Right cardiac atrium (tissue), 5 donors: ENCODE data around the gene KRTAP1-1. TPM values are rescaled to one million over a fixed set of nuclear protein-coding genes. Genes with fewer than 3 reads are reported as not detected.

Experiments used
- ATAC-seq, 2 donors: fragments of 200-7000 bp; cut with Tn5 transposase; one replicate each; pipeline versions ENCODE4 v1.8.0 to v1.9.1; 2020; ENCODE audit warnings: moderate library complexity in 2 of 2, mild to moderate bottlenecking in 1 of 2
- DNase-seq, 3 donors: peaks; one replicate each; pipeline ENCODE4 v3.0.0-alpha.2; 2020
- H3K27ac ChIP-seq: one replicate; pipeline ENCODE4 v1.5.1; 2013; ENCODE audit warnings: mild to moderate bottlenecking, low read length, control low read depth, moderate library complexity
- H3K27me3 ChIP-seq: one replicate; pipeline ENCODE4 v1.6.1; 2013; ENCODE audit not compliant: control insufficient read depth, insufficient read depth
- H3K4me1 ChIP-seq: one replicate; pipeline ENCODE4 v1.6.1; 2013; ENCODE audit warnings: low read length; ENCODE audit not compliant: control insufficient read depth, insufficient read depth
- H3K4me3 ChIP-seq: one replicate; pipeline ENCODE4 v1.5.1; 2013; ENCODE audit warnings: low read length, control low read depth
- H3K9me3 ChIP-seq: one replicate; pipeline ENCODE4 v1.6.1; 2013; ENCODE audit warnings: low read length; ENCODE audit not compliant: control insufficient read depth
- WGBS: extraction: QIAGEN DNeasy Blood & Tissue Kit; methylation state at CpG from one replicate; pipeline ENCODE4 v1.1.7; 2013; 5-methylcytosine and 5-hydroxymethylcytosine counted together
- intact Hi-C, 4 donors: fragments of 100-400 bp; cut with DNase I; formaldehyde crosslinking; loops; one replicate each; pipeline versions ENCODE4 v1.11.0 to v1.14.0; 2022 to 2023
- polyA plus RNA-seq: library from polyadenylated mRNA; stranded (reverse); fragments of 200-250 nt; gene quantifications from one replicate; pipeline ENCODE4 v1.2.3, GENCODE V29; 2013
- total RNA-seq, 4 donors: library from RNA; stranded (reverse); fragmentation: NEBNext Ultra II Directional; extraction: Animal tissue kit (Norgen Biotek cat#: 25700); gene quantifications; one replicate each; pipeline ENCODE4 v1.2.1, GENCODE V29; 2021
- donor health status: healthy with polysubstance abuse.
- donor health status: DM: no; HTN: yes; CAD: no.
- donor health status: DM: no; HTN: no; CAD: no.
- donor health status: DM: no; HTN: yes; CAD: no; lungs with severe emphysema.
- donor health status: DM: yes; HTN: yes; CAD: no.

The KRTAP1-1 gene
- total and polyA plus RNA-seq, 5 donors, result not detected

GRCh38 chr17:40993084-40993483 is 48.2 kb downstream of the KRTAP1-1 start:
- 96% methylated on average over 2 of the region's 2 CpGs for WGBS
- Histone ChIP-seq H3K27ac (no peak overlapping the region), H3K4me1 (no peaks in the 10 kb centered on the region), H3K4me3 (no peak overlapping the region), H3K9me3 (no peaks in the 10 kb centered on the region), H3K27me3 (no peaks in the 10 kb centered on the region)
- ATAC-seq (no peak), DNase-seq (no peak)
- intact Hi-C loops, result no loop called here

GRCh38 chr17:40992666-40993065 is 48.6 kb downstream of the KRTAP1-1 start:
- Histone ChIP-seq H3K27ac (no peak overlapping the region), H3K27me3 (no peaks in the 10 kb centered on the region), H3K4me3 (no peak overlapping the region), H3K4me1 (no peaks in the 10 kb centered on the region), H3K9me3 (no peaks in the 10 kb centered on the region)
- ATAC-seq (no peak), DNase-seq (no peak)
- 84% methylated on average over 3 of the region's 3 CpGs for WGBS
- intact Hi-C loops, result no loop called here

Other genes with a start within 250 kb of the KRTAP1-1 start
Only the 30 nearest of the 37 such genes appear.
- not detected for gene KRT12, start 174.2 kb downstream of the KRTAP1-1 start, total RNA-seq
- gene KRT12, start 174.2 kb downstream of the KRTAP1-1 start, polyA plus RNA-seq, result not detected
- not detected for gene KRT20, start 156.2 kb downstream of the KRTAP1-1 start, total RNA-seq
- 0.14 TPM for gene KRT20, start 156.2 kb downstream of the KRTAP1-1 start, polyA plus RNA-seq
- gene KRT23, start 103.8 kb downstream of the KRTAP1-1 start, total RNA-seq, result not detected
- not detected for gene KRT23, start 103.8 kb downstream of the KRTAP1-1 start, polyA plus RNA-seq
- gene KRT39, start 74.5 kb downstream of the KRTAP1-1 start, total RNA-seq, result not detected
- not detected for gene KRT39, start 74.5 kb downstream of the KRTAP1-1 start, polyA plus RNA-seq
- not detected for gene KRT40, start 57.1 kb downstream of the KRTAP1-1 start, total RNA-seq
- gene KRT40, start 57.1 kb downstream of the KRTAP1-1 start, polyA plus RNA-seq, result not detected
- not detected for gene KRTAP3-3, start 47.3 kb downstream of the KRTAP1-1 start, total RNA-seq
- gene KRTAP3-3, start 47.3 kb downstream of the KRTAP1-1 start, polyA plus RNA-seq, result not detected
- gene KRTAP3-2, start 41.5 kb downstream of the KRTAP1-1 start, total RNA-seq, result not detected
- gene KRTAP3-2, start 41.5 kb downstream of the KRTAP1-1 start, polyA plus RNA-seq, result not detected
- gene KRTAP3-1, start 32.3 kb downstream of the KRTAP1-1 start, total RNA-seq, result not detected
- gene KRTAP3-1, start 32.3 kb downstream of the KRTAP1-1 start, polyA plus RNA-seq, result not detected
- gene KRTAP1-5, start 14.2 kb downstream of the KRTAP1-1 start, total RNA-seq, result not detected
- not detected for gene KRTAP1-5, start 14.2 kb downstream of the KRTAP1-1 start, polyA plus RNA-seq
- gene KRTAP1-4, start 11.3 kb downstream of the KRTAP1-1 start, total RNA-seq, result not detected
- not detected for gene KRTAP1-4, start 11.3 kb downstream of the KRTAP1-1 start, polyA plus RNA-seq
- not detected for gene KRTAP1-3, start 6.6 kb downstream of the KRTAP1-1 start, total RNA-seq
- gene KRTAP1-3, start 6.6 kb downstream of the KRTAP1-1 start, polyA plus RNA-seq, result not detected
- not detected for gene KRTAP2-1, start 5.9 kb upstream of the KRTAP1-1 start, total RNA-seq
- gene KRTAP2-1, start 5.9 kb upstream of the KRTAP1-1 start, polyA plus RNA-seq, result not detected
- not detected for gene KRTAP2-2, start 13.8 kb upstream of the KRTAP1-1 start, total RNA-seq
- not detected for gene KRTAP2-2, start 13.8 kb upstream of the KRTAP1-1 start, polyA plus RNA-seq
- gene KRTAP2-3, start 18.7 kb upstream of the KRTAP1-1 start, total RNA-seq, result not detected
- gene KRTAP2-3, start 18.7 kb upstream of the KRTAP1-1 start, polyA plus RNA-seq, result not detected
- not detected for gene KRTAP2-4, start 24.4 kb upstream of the KRTAP1-1 start, total RNA-seq
- not detected for gene KRTAP2-4, start 24.4 kb upstream of the KRTAP1-1 start, polyA plus RNA-seq
- not detected for gene KRTAP4-7, start 42.7 kb upstream of the KRTAP1-1 start, total RNA-seq
- not detected for gene KRTAP4-7, start 42.7 kb upstream of the KRTAP1-1 start, polyA plus RNA-seq
- gene KRTAP4-8, start 56.7 kb upstream of the KRTAP1-1 start, total RNA-seq, result not detected
- not detected for gene KRTAP4-8, start 56.7 kb upstream of the KRTAP1-1 start, polyA plus RNA-seq
- not detected for gene KRTAP4-16, start 60.8 kb upstream of the KRTAP1-1 start, total RNA-seq
- gene KRTAP4-16, start 60.8 kb upstream of the KRTAP1-1 start, polyA plus RNA-seq, result not detected
- not detected for gene KRTAP4-9, start 63.9 kb upstream of the KRTAP1-1 start, total RNA-seq
- not detected for gene KRTAP4-9, start 63.9 kb upstream of the KRTAP1-1 start, polyA plus RNA-seq
- gene KRTAP4-11, start 76.9 kb upstream of the KRTAP1-1 start, total RNA-seq, result not detected
- gene KRTAP4-11, start 76.9 kb upstream of the KRTAP1-1 start, polyA plus RNA-seq, result not detected
- gene KRTAP4-12, start 82.7 kb upstream of the KRTAP1-1 start, total RNA-seq, result not detected
- not detected for gene KRTAP4-12, start 82.7 kb upstream of the KRTAP1-1 start, polyA plus RNA-seq
- not detected for gene KRTAP4-6, start 99.1 kb upstream of the KRTAP1-1 start, total RNA-seq
- not detected for gene KRTAP4-6, start 99.1 kb upstream of the KRTAP1-1 start, polyA plus RNA-seq
- not detected for gene KRTAP4-5, start 108.4 kb upstream of the KRTAP1-1 start, total RNA-seq
- not detected for gene KRTAP4-5, start 108.4 kb upstream of the KRTAP1-1 start, polyA plus RNA-seq
- gene KRTAP4-4, start 119.3 kb upstream of the KRTAP1-1 start, total RNA-seq, result not detected
- gene KRTAP4-4, start 119.3 kb upstream of the KRTAP1-1 start, polyA plus RNA-seq, result not detected
- not detected for gene KRTAP4-3, start 126.8 kb upstream of the KRTAP1-1 start, total RNA-seq
- not detected for gene KRTAP4-3, start 126.8 kb upstream of the KRTAP1-1 start, polyA plus RNA-seq
- gene KRTAP4-2, start 136.8 kb upstream of the KRTAP1-1 start, total RNA-seq, result not detected
- not detected for gene KRTAP4-2, start 136.8 kb upstream of the KRTAP1-1 start, polyA plus RNA-seq
- gene KRTAP4-1, start 143.5 kb upstream of the KRTAP1-1 start, total RNA-seq, result not detected
- gene KRTAP4-1, start 143.5 kb upstream of the KRTAP1-1 start, polyA plus RNA-seq, result not detected
- gene KRTAP9-1, start 148.4 kb upstream of the KRTAP1-1 start, total RNA-seq, result not detected
- gene KRTAP9-1, start 148.4 kb upstream of the KRTAP1-1 start, polyA plus RNA-seq, result not detected
- gene KRTAP9-2, start 185.2 kb upstream of the KRTAP1-1 start, total RNA-seq, result not detected
- not detected for gene KRTAP9-2, start 185.2 kb upstream of the KRTAP1-1 start, polyA plus RNA-seq
- not detected for gene KRTAP9-3, start 191.0 kb upstream of the KRTAP1-1 start, total RNA-seq
- not detected for gene KRTAP9-3, start 191.0 kb upstream of the KRTAP1-1 start, polyA plus RNA-seq